MM.1S (cell line): ENCODE results near the gene MAP4K3.

Source experiments
- DNase-seq: peaks from one replicate; pipeline ENCODE4 v3.0.0-alpha.2; 2015
- H2AFZ ChIP-seq: fragments of 300-600 bp; sonication (generic); 2 replicates; pipeline ENCODE4 v1.6.0; 2016; ENCODE audit warnings: antibody characterized with exemption, low read length
- H3F3A ChIP-seq: fragments of 300-600 bp; sonication (generic); 2 replicates; pipeline ENCODE4 v1.6.1; 2016; ENCODE audit warnings: mild to moderate bottlenecking, antibody characterized with exemption, low read length, moderate library complexity, mixed read lengths; ENCODE audit not compliant: insufficient read depth
- H3K27ac ChIP-seq: fragments of 300-600 bp; sonication (generic); 2 replicates; pipeline ENCODE4 v1.5.1; 2016; ENCODE audit warnings: mild to moderate bottlenecking, low read length
- H3K27me3 ChIP-seq: fragments of 300-600 bp; sonication (generic); replicated peaks from 2 replicates; pipeline ENCODE4 v1.6.0; 2016; ENCODE audit warnings: low read length; ENCODE audit not compliant: insufficient read depth
- H3K36me3 ChIP-seq: fragments of 300-600 bp; sonication (generic); replicated peaks from 2 replicates; pipeline ENCODE4 v1.6.1; 2016; ENCODE audit warnings: mild to moderate bottlenecking, low read length, mixed read lengths; ENCODE audit not compliant: insufficient read depth
- H3K4me1 ChIP-seq: fragments of 300-600 bp; sonication (generic); 2 replicates; pipeline ENCODE4 v1.6.1; 2016; ENCODE audit warnings: low read length, mixed read lengths
- H3K4me2 ChIP-seq: fragments of 300-600 bp; sonication (generic); 2 replicates; pipeline ENCODE4 v1.6.0; 2016; ENCODE audit warnings: low read depth, low read length
- H3K4me3 ChIP-seq: fragments of 300-600 bp; sonication (generic); 2 replicates; pipeline ENCODE4 v1.5.1; 2016; ENCODE audit warnings: low read length, mixed read lengths
- H3K79me2 ChIP-seq: fragments of 300-600 bp; sonication (generic); 2 replicates; pipeline ENCODE4 v1.6.1; 2016; ENCODE audit warnings: mixed run types, low read length, mixed read lengths
- H3K9ac ChIP-seq: fragments of 300-600 bp; sonication (generic); 2 replicates; pipeline ENCODE4 v1.6.1; 2016; ENCODE audit warnings: low read length, mixed read lengths
- H3K9me2 ChIP-seq: fragments of 300-600 bp; sonication (generic); replicated peaks from 2 replicates; pipeline ENCODE4 v1.6.1; 2016; ENCODE audit warnings: mild to moderate bottlenecking, low read length, mixed read lengths; ENCODE audit not compliant: insufficient read depth
- H3K9me3 ChIP-seq: fragments of 300-600 bp; sonication (generic); replicated peaks from 2 replicates; pipeline ENCODE4 v1.6.1; 2016; ENCODE audit warnings: mild to moderate bottlenecking, low read length, mixed read lengths; ENCODE audit not compliant: insufficient read depth
- H4K20me1 ChIP-seq: fragments of 300-600 bp; sonication (generic); 2 replicates; pipeline ENCODE4 v1.6.1; 2016; ENCODE audit warnings: mild to moderate bottlenecking, low read length, moderate library complexity, mixed read lengths; ENCODE audit not compliant: insufficient read depth
- CTCF ChIP-seq: fragments of 300-600 bp; sonication (generic); IDR thresholded peaks from 2 replicates; pipeline ENCODE4 v1.5.1; 2016; ENCODE audit warnings: antibody characterized with exemption, low read length, mixed read lengths
- EZH2 ChIP-seq: fragments of 300-600 bp; sonication (generic); optimal IDR thresholded peaks from 2 replicates; pipeline ENCODE3; 2017; ENCODE audit warnings: low read depth, mild to moderate bottlenecking, antibody characterized with exemption, low read length, mixed read lengths
- EZH2phosphoT487 ChIP-seq: fragments of 300-600 bp; sonication (generic); IDR thresholded peaks from 2 replicates; pipeline ENCODE4 v1.6.1; 2018; ENCODE audit warnings: antibody characterized with exemption, low read length

The MAP4K3 gene

GRCh38 chr2:39443009-39443408 is 5.9 kb upstream of the MAP4K3 start:
- Histone ChIP-seq H3K4me1 (0 out of 2 replicates have a peak, but pooled peaks cover 10% of the 10 kb centered on the region), H3K4me2 (no peak overlapping the region), H3K9me2 (no peaks in the 10 kb centered on the region), H3K9me3 (no peaks in the 10 kb centered on the region), H3F3A (peaks cover 3% of the 10 kb centered on the region; the same call in 1 of the 2 replicates), H3K4me3 (no peak overlapping the region), H3K36me3 (no peaks in the 10 kb centered on the region), H3K79me2 (peaks cover 8% of the 10 kb centered on the region), H3K9ac (no peak overlapping the region), H4K20me1 (no peaks in the 10 kb centered on the region), H3K27me3 (no peaks in the 10 kb centered on the region), H3K27ac (no peak overlapping the region), H2AFZ (no peak overlapping the region)
- TF ChIP-seq EZH2phosphoT487 (no peak), EZH2 (no peak), CTCF (no peak)
- DNase-seq: no peak

- H4K20me1 ChIP-seq: no peaks in the 10 kb centered on the region; the same call in 1 of the 2 replicates
- H3F3A ChIP-seq: peaks cover 11% of the 10 kb centered on the region; the same call in 1 of the 2 replicates
- H3K36me3 ChIP-seq: no peaks in the 10 kb centered on the region
- peak overlapping the region; percentile 57 for H2AFZ ChIP-seq
- H3K4me1 ChIP-seq: peaks cover 25% of the 10 kb centered on the region
- H3K4me2 ChIP-seq: peak overlapping the region; percentile 94
- H3K9ac ChIP-seq: peak overlapping the region; percentile 91
- DNase-seq: peak; percentile 78
- no peaks in the 10 kb centered on the region for H3K27me3 ChIP-seq
- H3K4me3 ChIP-seq: peak overlapping the region; percentile 88
- peak overlapping the region; percentile 93 for H3K27ac ChIP-seq
- no peaks in the 10 kb centered on the region for H3K9me3 ChIP-seq
- H3K79me2 ChIP-seq: peaks cover 50% of the 10 kb centered on the region
- H3K9me2 ChIP-seq: no peaks in the 10 kb centered on the region
- TF ChIP-seq EZH2: no peak
- no peak for TF ChIP-seq EZH2phosphoT487
- TF ChIP-seq CTCF: no peak
Measured at GRCh38 chr2:39437522-39438296, 624 bp upstream of the MAP4K3 start.

- H3K36me3 ChIP-seq: no peaks in the 10 kb centered on the region
- H3K4me2 ChIP-seq: peak overlapping the region; percentile 47
- peaks cover 67% of the 10 kb centered on the region for H3K79me2 ChIP-seq
- DNase-seq: peak; percentile 18
- H3K9ac ChIP-seq: peak overlapping the region; percentile 91
- no peak for TF ChIP-seq EZH2phosphoT487
- no peak for TF ChIP-seq EZH2
- TF ChIP-seq CTCF: no peak
- H3F3A ChIP-seq: peaks cover 11% of the 10 kb centered on the region; the same call in 1 of the 2 replicates
- H2AFZ ChIP-seq: peak overlapping the region; percentile 73
- no peaks in the 10 kb centered on the region; the same call in 1 of the 2 replicates for H4K20me1 ChIP-seq
- H3K4me1 ChIP-seq: peaks cover 28% of the 10 kb centered on the region
- no peaks in the 10 kb centered on the region for H3K9me3 ChIP-seq
- no peaks in the 10 kb centered on the region for H3K27me3 ChIP-seq
- peak overlapping the region; percentile 93; the same call in 1 of the 2 replicates for H3K27ac ChIP-seq
- H3K4me3 ChIP-seq: peak overlapping the region; percentile 88
- H3K9me2 ChIP-seq: no peaks in the 10 kb centered on the region
Measured at GRCh38 chr2:39435741-39436591, 1.1 kb downstream of the MAP4K3 start.
